Amniotic stem cell (primary cell): Measurements from ENCODE around the gene LSG1.
"Not testable (repeated sequence)": the region's sequence is repeated elsewhere in the genome, so short reads cannot be mapped to it uniquely, and the experiment has no call there.

ENCODE experiments used
- DNase-seq: peaks from one replicate; lab custom pipeline; 2025; lab: John Stamatoyannopoulos, UW

The LSG1 gene

GRCh38 chr3:194654443-194654842 lies 17.5 kb downstream of the LSG1 start:
- no peak for DNase-seq

- no peak for DNase-seq
These were observed 24.2 kb downstream of the LSG1 start for GRCh38 chr3:194647747-194648146.

GRCh38 chr3:194642769-194643168 lies 29.2 kb downstream of the LSG1 start:
- no peak for DNase-seq

GRCh38 chr3:194640829-194641228 lies 31.2 kb downstream of the LSG1 start:
- DNase-seq, result no peak

- DNase-seq, result no peak
These were observed 32.9 kb downstream of the LSG1 start for GRCh38 chr3:194638991-194639605.

- no peak for DNase-seq
These were observed 34.2 kb downstream of the LSG1 start for GRCh38 chr3:194637541-194638400.

- DNase-seq, result no peak
These were observed 34.9 kb downstream of the LSG1 start for GRCh38 chr3:194637066-194637465.

GRCh38 chr3:194633349-194634004 lies 38.5 kb downstream of the LSG1 start, which contains the start of gene TMEM44:
Gene TMEM44 (minus strand): TSS chr3:194633419. CDS start chr3:194633215, 204 bp downstream.
- no peak for DNase-seq

GRCh38 chr3:194632809-194633348 lies 39.1 kb downstream of the LSG1 start:
- DNase-seq, result no peak

GRCh38 chr3:194632226-194632808 lies 39.7 kb downstream of the LSG1 start:
- no peak for DNase-seq

- no peak for DNase-seq
These were observed 40.3 kb downstream of the LSG1 start for GRCh38 chr3:194631696-194632095.

- not testable (repeated sequence) for DNase-seq
These were observed 41.3 kb downstream of the LSG1 start for GRCh38 chr3:194630681-194631080.

- no peak for DNase-seq
These were observed 47.0 kb downstream of the LSG1 start for GRCh38 chr3:194624956-194625355.

- DNase-seq, result no peak
These were observed 48.3 kb downstream of the LSG1 start for GRCh38 chr3:194623449-194624290.

GRCh38 chr3:194622621-194623340 lies 49.2 kb downstream of the LSG1 start:
- DNase-seq, result no peak

GRCh38 chr3:194621947-194622346 lies 50.0 kb downstream of the LSG1 start:
- no peak for DNase-seq

- no peak for DNase-seq
These were observed 51.8 kb downstream of the LSG1 start for GRCh38 chr3:194620196-194620595.

GRCh38 chr3:194619741-194620140 lies 52.2 kb downstream of the LSG1 start:
- no peak for DNase-seq

- DNase-seq, result no peak
These were observed 53.0 kb downstream of the LSG1 start for GRCh38 chr3:194618858-194619608.

- DNase-seq, result no peak
These were observed 54.2 kb downstream of the LSG1 start for GRCh38 chr3:194617827-194618226.
